GM12891 (cell line): Measurements from ENCODE around the gene C15orf40.
A peak's percentile ranks its signal among the peaks of the same experiment; 100 is the strongest.

Experiments
- PAX5 ChIP-seq: IDR thresholded peaks from 2 replicates; pipeline ENCODE4 v1.6.1; 2011; ENCODE audit warnings: low read length, moderate library complexity, mild to moderate bottlenecking; ENCODE audit not compliant: insufficient read depth, severe bottlenecking
- POLR2A ChIP-seq: IDR thresholded peaks from 2 replicates; pipeline ENCODE4 v1.6.1; 2011; ENCODE audit warnings: low read depth, low read length, control low read depth
- POLR2AphosphoS5 ChIP-seq: IDR thresholded peaks from 2 replicates; pipeline ENCODE4 v1.6.1; 2011; ENCODE audit warnings: low read depth, low read length, control low read depth
- SPI1 ChIP-seq: IDR thresholded peaks from 2 replicates; pipeline ENCODE4 v1.6.1; 2011; ENCODE audit warnings: low read depth, low read length, control low read depth
- TAF1 ChIP-seq: IDR thresholded peaks from 2 replicates; pipeline ENCODE4 v1.6.1; 2011; ENCODE audit warnings: low read depth, low read length, control low read depth

DNA sequence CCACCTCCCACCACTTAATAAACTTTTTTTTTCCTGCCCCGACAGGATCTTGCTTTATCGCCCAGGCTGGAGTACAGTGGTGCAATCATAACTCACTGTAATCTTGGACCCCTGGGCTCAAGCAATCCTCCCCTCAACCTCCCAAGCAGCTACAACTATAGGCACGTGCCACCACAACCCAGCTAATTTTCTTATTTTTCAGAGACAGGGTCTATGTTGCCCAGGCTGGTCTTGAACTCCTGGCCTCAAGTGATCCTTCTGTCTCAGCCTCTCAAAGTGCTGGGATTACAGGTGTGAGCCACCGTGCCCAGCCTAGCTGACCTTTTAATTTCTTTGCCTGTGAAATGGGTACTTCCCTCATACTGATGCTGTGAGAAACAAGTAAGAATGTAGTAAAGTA lies 3.9 kb upstream of the C15orf40 start:
- TF ChIP-seq PAX5 (no peak), POLR2A (peak; percentile 37), POLR2AphosphoS5 (0 out of 2 replicates have a peak, but pooled peaks have one; percentile 6), TAF1 (no peak), SPI1 (no peak)
